HG03175 (cell line): ENCODE results near the gene CLCN2.

Experiments
- ATAC-seq: cut with Tn5 transposase; IDR thresholded peaks from one replicate; pipeline ENCODE4 v1.9.1; 2021; ENCODE audit warnings: mild to moderate bottlenecking, moderate library complexity; ENCODE audit not compliant: unreplicated experiment

The CLCN2 gene

GRCh38 chr3:184361532-184361931 lies at the start of gene CLCN2, which contains the start of gene POLR2H:
Gene CLCN2, minus strand, starts transcription at chr3:184361605. Its CDS starts 126 bp downstream, at chr3:184361479.
Gene POLR2H, plus strand, starts transcription at chr3:184361710. Its CDS starts 1,783 bp downstream, at chr3:184363493.
- ATAC-seq: peak; percentile 33

GRCh38 chr3:184409946-184410500 lies 48.6 kb upstream of the CLCN2 start:
- no peak for ATAC-seq

GRCh38 chr3:184409331-184409926 lies 48.0 kb upstream of the CLCN2 start:
- ATAC-seq: no peak

- no peak for ATAC-seq
Observed at GRCh38 chr3:184405075-184406030, 43.9 kb upstream of the CLCN2 start.

DNA sequence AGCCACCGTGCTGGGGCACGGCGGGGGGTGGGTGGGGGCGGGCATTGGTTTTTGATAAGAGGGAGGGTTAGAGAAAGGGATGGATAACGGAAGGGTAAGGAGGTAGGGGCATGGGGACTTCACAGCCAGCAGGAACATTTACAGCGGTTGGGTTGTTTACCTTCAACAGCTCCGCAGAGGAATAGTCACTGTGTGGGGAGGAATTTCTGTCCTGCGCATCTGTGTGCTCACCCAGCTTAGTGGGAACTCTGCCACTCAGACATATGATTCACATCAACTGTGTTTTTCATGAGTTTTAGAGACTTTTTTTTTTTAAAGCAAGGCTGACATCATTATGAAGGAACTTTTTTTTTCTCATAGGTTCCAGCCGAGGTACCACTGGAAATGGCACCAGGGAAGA lies 38.0 kb upstream of the CLCN2 start:
- no peak for ATAC-seq

DNA sequence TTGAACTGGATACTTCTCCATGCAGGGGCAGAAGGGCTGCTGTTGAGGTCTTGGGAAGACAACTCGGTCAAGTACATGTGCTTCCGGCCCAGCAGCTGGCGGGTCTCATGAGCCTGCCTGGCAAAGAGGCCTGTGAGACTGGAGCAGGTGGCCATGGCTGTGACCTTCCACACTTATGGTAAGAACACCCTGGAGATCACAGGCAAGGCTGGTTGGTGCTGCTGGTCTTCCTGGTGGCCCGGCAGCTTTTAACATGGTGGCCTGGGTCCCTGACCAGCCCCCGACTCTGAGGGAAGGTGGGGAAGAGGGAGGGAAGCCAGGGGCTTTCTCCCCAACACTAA lies 33.9 kb upstream of the CLCN2 start:
- no peak for ATAC-seq

DNA sequence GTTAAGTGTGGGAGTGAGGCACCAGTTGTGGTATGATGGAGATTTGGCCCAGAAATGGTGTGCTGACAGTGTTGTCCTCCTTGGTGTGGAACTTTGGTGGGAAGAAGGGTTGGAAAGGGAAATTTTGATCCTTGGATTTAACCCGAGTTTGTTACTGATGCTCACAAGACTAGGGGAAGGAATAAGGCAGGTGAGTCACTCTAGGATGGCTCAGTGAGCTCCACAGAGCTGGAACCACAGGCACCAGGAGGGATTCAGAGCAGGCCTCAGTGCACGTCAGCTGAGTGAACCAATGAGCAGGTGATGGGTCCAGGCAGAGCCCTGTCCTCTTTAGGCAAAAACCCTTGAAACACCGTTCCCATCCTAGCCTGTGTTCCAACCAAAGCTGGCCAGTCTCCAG lies 29.9 kb upstream of the CLCN2 start:
- no peak for ATAC-seq

DNA sequence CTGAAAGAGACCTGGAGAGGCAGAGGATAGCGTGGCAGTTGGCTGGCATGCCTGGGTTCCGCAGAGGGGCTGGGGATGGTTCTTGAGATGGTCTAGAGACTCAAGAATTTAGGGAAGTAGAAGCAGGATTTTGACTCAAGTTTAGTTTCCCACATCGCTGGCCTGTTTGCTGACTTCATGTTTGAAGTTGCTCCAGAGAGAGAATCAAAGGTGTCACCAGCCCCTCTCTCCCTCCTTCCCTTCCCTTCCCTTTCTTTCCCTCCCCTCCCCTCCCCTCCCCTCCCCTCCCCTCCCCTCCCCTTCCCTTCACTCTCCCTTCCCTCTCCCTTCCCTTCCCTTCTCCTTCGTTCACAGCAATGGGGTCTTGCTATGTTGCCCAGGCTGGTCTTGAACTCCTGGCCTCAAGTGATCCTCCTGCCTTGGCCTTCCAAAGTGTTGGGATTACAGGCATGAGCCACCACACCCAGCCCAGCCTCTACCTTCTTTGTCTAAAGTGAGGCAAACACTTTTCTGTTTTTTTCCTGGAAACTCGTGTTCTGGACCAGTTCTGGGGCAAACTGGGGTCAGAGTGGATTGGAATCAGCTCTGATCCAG lies 28.6 kb upstream of the CLCN2 start:
- no peak for ATAC-seq

- no peak for ATAC-seq
Observed at GRCh38 chr3:184389384-184389783, 28.0 kb upstream of the CLCN2 start.

DNA sequence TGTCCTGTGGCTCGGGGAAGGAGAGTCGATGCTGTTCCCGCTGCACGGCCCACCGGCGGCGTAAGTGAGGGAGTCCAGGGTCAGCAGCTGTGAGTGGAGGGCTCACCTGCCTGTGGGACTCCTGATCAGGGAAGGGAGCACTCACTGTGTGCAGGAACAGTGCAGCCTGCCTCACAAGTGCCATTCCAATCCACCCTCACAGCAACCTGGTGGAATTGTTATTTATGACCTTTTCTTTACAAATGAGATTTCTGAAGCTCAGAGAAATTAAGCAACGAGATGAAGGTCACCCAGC lies 27.5 kb upstream of the CLCN2 start:
- no peak for ATAC-seq

DNA sequence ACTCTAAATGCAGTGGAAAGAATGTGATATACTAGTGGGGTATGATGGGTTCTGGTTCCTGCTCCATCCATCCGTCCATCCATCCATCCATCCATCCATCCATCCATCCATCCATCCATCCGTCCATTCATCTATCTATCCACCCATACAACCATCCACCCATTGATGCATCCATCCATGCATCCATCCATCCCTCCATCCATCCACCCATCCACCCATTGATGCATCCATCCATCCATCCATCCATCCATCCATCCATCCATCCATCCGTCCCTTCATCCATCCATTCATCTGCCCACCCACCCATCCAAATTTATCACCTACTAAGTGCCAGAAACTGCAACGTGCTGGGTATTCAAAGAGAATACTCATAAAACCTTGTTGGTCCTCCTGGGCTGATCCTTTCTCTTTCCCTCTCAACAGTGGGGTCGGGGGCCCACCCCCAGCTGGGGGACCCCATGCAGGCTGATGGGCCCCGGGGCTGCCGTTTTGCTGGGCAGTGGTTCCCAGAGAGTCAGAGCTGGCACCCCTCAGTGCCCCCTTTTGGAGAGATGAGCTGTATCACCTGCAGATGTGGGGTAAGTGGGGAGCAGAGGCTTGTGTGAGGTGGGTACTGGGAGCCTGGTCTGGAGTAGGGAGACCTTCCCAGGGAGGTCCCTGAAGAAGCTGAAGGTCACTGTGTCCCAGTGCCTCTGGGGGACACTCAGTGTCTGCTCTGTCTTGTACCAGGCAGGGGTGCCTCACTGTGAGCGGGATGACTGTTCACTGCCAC lies 26.9 kb upstream of the CLCN2 start:
- ATAC-seq: no peak

- no peak for ATAC-seq
Observed at GRCh38 chr3:184387174-184387714, 25.8 kb upstream of the CLCN2 start.

- no peak for ATAC-seq
Observed at GRCh38 chr3:184386047-184386806, 24.8 kb upstream of the CLCN2 start.

GRCh38 chr3:184384856-184385422 lies 23.5 kb upstream of the CLCN2 start:
- ATAC-seq: no peak

DNA sequence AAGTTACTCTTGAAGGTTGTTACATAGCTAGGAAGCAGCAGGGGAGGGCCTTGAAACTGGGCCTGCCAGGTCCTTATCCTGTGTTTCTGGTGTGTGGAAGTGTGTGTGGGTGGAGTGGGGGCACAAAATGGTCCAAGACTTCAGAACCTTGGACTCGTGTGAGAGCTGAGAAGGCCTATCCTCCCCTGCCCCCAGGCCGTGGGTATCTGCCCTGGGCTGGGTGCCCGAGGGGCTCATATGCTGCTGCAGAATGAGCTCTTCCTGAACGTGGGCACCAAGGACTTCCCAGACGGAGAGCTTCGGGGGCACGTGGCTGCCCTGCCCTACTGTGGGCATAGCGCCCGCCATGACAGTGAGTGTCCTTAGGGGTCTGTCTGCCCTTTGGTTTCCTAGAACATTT lies 22.9 kb upstream of the CLCN2 start:
- no peak for ATAC-seq

DNA sequence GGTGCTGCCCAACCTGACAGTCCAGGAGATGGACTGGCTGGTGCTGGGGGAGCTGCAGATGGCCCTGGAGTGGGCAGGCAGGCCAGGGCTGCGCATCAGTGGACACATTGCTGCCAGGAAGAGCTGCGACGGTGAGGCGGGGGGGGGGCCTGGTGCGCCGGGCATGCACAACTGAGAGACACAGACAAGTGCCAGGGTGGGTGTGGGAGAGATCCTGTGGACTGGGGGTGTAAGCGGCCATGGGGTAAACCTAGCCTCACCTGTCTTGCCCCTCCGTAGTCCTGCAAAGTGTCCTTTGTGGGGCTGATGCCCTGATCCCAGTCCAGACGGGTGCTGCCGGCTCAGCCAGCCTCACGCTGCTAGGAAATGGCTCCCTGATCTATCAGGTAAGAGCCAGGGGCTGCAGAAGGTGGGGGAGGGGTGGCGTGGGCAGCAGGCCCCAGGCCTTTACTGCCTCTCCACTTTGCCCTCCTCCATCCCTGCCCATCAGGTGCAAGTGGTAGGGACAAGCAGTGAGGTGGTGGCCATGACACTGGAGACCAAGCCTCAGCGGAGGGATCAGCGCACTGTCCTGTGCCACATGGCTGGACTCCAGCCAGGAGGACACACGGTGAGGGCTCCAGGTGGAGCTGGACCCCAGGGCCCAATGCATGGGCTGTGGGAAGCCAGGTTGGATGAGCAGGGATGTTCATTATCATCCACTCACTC lies 21.8 kb upstream of the CLCN2 start:
- no peak for ATAC-seq

DNA sequence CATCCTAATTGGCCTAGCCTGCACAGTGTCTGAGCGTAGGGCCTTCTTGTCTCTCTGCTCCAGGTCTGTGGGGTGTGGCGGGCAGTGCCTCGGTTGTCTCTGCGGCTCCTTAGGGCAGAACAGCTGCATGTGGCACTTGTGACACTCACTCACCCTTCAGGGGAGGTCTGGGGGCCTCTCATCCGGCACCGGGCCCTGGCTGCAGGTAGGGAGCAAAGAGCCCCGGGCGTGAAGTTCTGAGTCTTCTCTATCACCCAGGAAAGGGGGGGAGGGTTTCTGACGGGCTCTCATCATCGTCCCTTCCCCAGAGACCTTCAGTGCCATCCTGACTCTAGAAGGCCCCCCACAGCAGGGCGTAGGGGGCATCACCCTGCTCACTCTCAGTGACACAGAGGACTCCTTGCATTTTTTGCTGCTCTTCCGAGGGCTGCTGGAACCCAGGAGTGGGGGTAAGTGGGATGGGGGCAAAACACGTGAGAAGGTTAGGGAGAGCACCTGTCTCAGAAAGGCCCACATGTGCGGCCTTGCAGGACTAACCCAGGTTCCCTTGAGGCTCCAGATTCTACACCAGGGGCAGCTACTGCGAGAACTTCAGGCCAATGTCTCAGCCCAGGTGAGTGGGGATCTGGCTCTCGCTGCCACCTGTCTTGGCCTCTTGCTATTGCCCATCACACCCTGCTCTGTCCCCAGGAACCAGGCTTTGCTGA lies 21.1 kb upstream of the CLCN2 start:
- no peak for ATAC-seq
